SK-N-SH (cell line): Measurements from ENCODE around the gene TMEM238L. TPM values are rescaled to one million over a fixed set of nuclear protein-coding genes. Genes with fewer than 3 reads are reported as not detected.

Experiments used
- CTCF ChIA-PET: fragments of 300-600, 350-600 bp; formaldehyde crosslinking; extraction: SDS; loops from one replicate; lab custom pipeline; 2021; lab: Yijun Ruan, JAX
- POLR2A ChIA-PET: fragments of 350-600 bp; sonication (Branson Sonifier 250); formaldehyde crosslinking; extraction: SDS; loops from one replicate; lab custom pipeline; 2020; ENCODE audit warnings: antibody characterized with exemption, inconsistent platforms; lab: Yijun Ruan, JAX
- DNase-seq: peaks from one replicate; pipeline ENCODE4 v3.0.0; 2012
- H2AFZ ChIP-seq: fragments of 200-600 bp; sonication (generic); 2 replicates; pipeline ENCODE4 v1.8.1; 2016; ENCODE audit warnings: antibody characterized with exemption, mild to moderate bottlenecking, low read depth
- H3F3A ChIP-seq: fragments of 200-600 bp; sonication (generic); replicated peaks from 2 replicates; pipeline ENCODE3; 2016; ENCODE audit warnings: antibody characterized with exemption, mild to moderate bottlenecking; ENCODE audit not compliant: insufficient read depth
- H3K27ac ChIP-seq, 2 experiments: fragments of 200-500 bp in 1 of 2; fragments of 200-600 bp in 1 of 2; sonication (Bioruptor generic) in 1 of 2; sonication (generic), shearing (Covaris generic) in 1 of 2; 2 replicates each; pipeline versions ENCODE4 v1.5.1 to v1.6.1; 2014 to 2016; ENCODE audit warnings: low read depth in 2 of 2, inconsistent platforms in 1 of 2, low read length in 1 of 2, mild to moderate bottlenecking in 1 of 2, mixed read lengths in 1 of 2
- H3K27me3 ChIP-seq: fragments of 200-600 bp; sonication (generic), shearing (Covaris generic); 2 replicates; pipeline ENCODE4 v1.6.1; 2016; ENCODE audit warnings: mixed run types; ENCODE audit not compliant: insufficient read depth
- H3K36me3 ChIP-seq, 2 experiments: fragments of 200-500 bp in 1 of 2; fragments of 200-600 bp in 1 of 2; sonication (Bioruptor generic) in 1 of 2; sonication (generic) in 1 of 2; replicated peaks in 1 of 2; 2 replicates each; pipeline versions ENCODE3 to v1.5.1; 2014 to 2016; ENCODE audit warnings: low read length in 1 of 2, mild to moderate bottlenecking in 1 of 2; ENCODE audit not compliant: insufficient read depth in 2 of 2, control insufficient read depth in 1 of 2
- H3K4me1 ChIP-seq, 2 experiments: fragments of 200-500 bp in 1 of 2; fragments of 200-600 bp in 1 of 2; sonication (Bioruptor generic) in 1 of 2; sonication (generic), shearing (Covaris generic) in 1 of 2; 2 replicates each; pipeline versions ENCODE4 v1.5.1 to v1.6.1; 2014 to 2016; ENCODE audit warnings: low read depth in 1 of 2, low read length in 1 of 2, mixed run types in 1 of 2; ENCODE audit not compliant: insufficient read depth in 2 of 2, control insufficient read depth in 1 of 2
- H3K4me2 ChIP-seq: fragments of 200-600 bp; sonication (generic), shearing (Covaris generic); 2 replicates; pipeline ENCODE4 v1.6.1; 2017; ENCODE audit warnings: mixed run types
- H3K4me3 ChIP-seq, 2 experiments: fragments of 200-500 bp in 1 of 2; fragments of 200-600 bp in 1 of 2; sonication (Bioruptor generic) in 1 of 2; sonication (generic), shearing (Covaris generic) in 1 of 2; 2 replicates each; pipeline versions ENCODE4 v1.5.1 to v1.8.1; 2014 to 2016; ENCODE audit warnings: low read depth in 2 of 2, inconsistent platforms in 1 of 2, low read length in 1 of 2, mild to moderate bottlenecking in 1 of 2, mixed read lengths in 1 of 2, moderate library complexity in 1 of 2
- H3K79me2 ChIP-seq: fragments of 200-600 bp; sonication (generic); 2 replicates; pipeline ENCODE4 v1.8.1; 2017; ENCODE audit warnings: mild to moderate bottlenecking; ENCODE audit not compliant: insufficient read depth
- H3K9ac ChIP-seq: fragments of 200-600 bp; sonication (generic); 2 replicates; pipeline ENCODE4 v1.6.1; 2017; ENCODE audit warnings: mixed run types
- H3K9me2 ChIP-seq: fragments of 200-600 bp; sonication (generic); 2 replicates; pipeline ENCODE4 v1.6.1; 2017; ENCODE audit warnings: mixed run types
- H3K9me3 ChIP-seq: fragments of 200-600 bp; sonication (generic); 2 replicates; pipeline ENCODE4 v1.6.1; 2017; ENCODE audit warnings: mixed run types, mild to moderate bottlenecking, moderate library complexity
- H4K20me1 ChIP-seq: fragments of 200-600 bp; sonication (generic); 2 replicates; pipeline ENCODE4 v1.6.1; 2017; ENCODE audit warnings: mild to moderate bottlenecking, mixed run types; ENCODE audit not compliant: insufficient read depth
- ELF1 ChIP-seq: IDR thresholded peaks from 2 replicates; pipeline ENCODE4 v1.4.0; 2012
- EP300 ChIP-seq, 2 experiments: IDR thresholded peaks; 2 replicates each; pipeline versions ENCODE4 v1.4.0 to v1.6.1; 2012; ENCODE audit warnings: borderline replicate concordance in 1 of 2, low read depth in 1 of 2, low read length in 1 of 2
- FOSL2 ChIP-seq: IDR thresholded peaks from 2 replicates; pipeline ENCODE4 v1.4.0; 2012; ENCODE audit warnings: low read depth, mild to moderate bottlenecking, moderate library complexity, borderline replicate concordance
- FOXM1 ChIP-seq: IDR thresholded peaks from 2 replicates; pipeline ENCODE4 v1.4.0; 2012; ENCODE audit warnings: low read depth, mild to moderate bottlenecking
- JUND ChIP-seq: IDR thresholded peaks from 2 replicates; pipeline ENCODE4 v1.4.0; 2012
- POLR2AphosphoS5 ChIP-seq: IDR thresholded peaks from 2 replicates; pipeline ENCODE4 v1.6.1; 2012; ENCODE audit warnings: low read depth, low read length
- RAD21 ChIP-seq: IDR thresholded peaks from 2 replicates; pipeline ENCODE4 v1.6.1; 2012; ENCODE audit warnings: mild to moderate bottlenecking, low read length
- RCOR1 ChIP-seq: fragments of 150-350 bp; IDR thresholded peaks from 2 replicates; pipeline ENCODE4 v1.6.1; 2017; ENCODE audit warnings: antibody characterized with exemption, low read length
- SIN3A ChIP-seq: IDR thresholded peaks from 2 replicates; pipeline ENCODE4 v1.6.1; 2012; ENCODE audit warnings: low read depth, mild to moderate bottlenecking, low read length, moderate library complexity, borderline replicate concordance
- TAF1 ChIP-seq: IDR thresholded peaks from 2 replicates; pipeline ENCODE4 v1.6.1; 2012; ENCODE audit warnings: low read depth, mild to moderate bottlenecking, low read length, moderate library complexity, borderline replicate concordance
- TCF12 ChIP-seq: IDR thresholded peaks from 2 replicates; pipeline ENCODE4 v1.4.0; 2012
- TEAD4 ChIP-seq: IDR thresholded peaks from 2 replicates; pipeline ENCODE4 v1.4.0; 2012; ENCODE audit warnings: mild to moderate bottlenecking, borderline replicate concordance; ENCODE audit not compliant: insufficient read depth
- WGBS: methylation state at CpG from one replicate; pipeline ENCODE4 v1.1.6; 2017; ENCODE audit warnings: low lambda C conversion rate; 5-methylcytosine and 5-hydroxymethylcytosine counted together
- polyA plus RNA-seq, 3 experiments: library from polyadenylated mRNA; depleted of rRNA; stranded (reverse); fragments of >200 nt; gene quantifications; 2 replicates each; pipeline ENCODE4 v1.2.3, GENCODE V29; 2012
- TF ChIP-seq, protein P1 (sequence below): IDR thresholded peaks from 2 replicates; pipeline ENCODE4; 2012
- TF ChIP-seq, protein P2 (sequence below): IDR thresholded peaks from 2 replicates; pipeline ENCODE4 v1.4.0; 2012; ENCODE audit warnings: low read depth, borderline replicate concordance
- TF ChIP-seq, protein P3 (sequence below): fragments of 150-350 bp; IDR thresholded peaks from 2 replicates; pipeline ENCODE4 v1.6.1; 2016; ENCODE audit warnings: mild to moderate bottlenecking, low read depth, low read length
- TF ChIP-seq, protein P4 (sequence below): fragments of 150-350 bp; IDR thresholded peaks from 2 replicates; pipeline ENCODE4 v1.6.1; 2017; ENCODE audit warnings: antibody characterized with exemption, low read length, low read depth, borderline replicate concordance

The TMEM238L gene
- polyA plus RNA-seq, 1 of the 3 experiments (the other 2 are of a cell fraction) = not detected

DNA sequence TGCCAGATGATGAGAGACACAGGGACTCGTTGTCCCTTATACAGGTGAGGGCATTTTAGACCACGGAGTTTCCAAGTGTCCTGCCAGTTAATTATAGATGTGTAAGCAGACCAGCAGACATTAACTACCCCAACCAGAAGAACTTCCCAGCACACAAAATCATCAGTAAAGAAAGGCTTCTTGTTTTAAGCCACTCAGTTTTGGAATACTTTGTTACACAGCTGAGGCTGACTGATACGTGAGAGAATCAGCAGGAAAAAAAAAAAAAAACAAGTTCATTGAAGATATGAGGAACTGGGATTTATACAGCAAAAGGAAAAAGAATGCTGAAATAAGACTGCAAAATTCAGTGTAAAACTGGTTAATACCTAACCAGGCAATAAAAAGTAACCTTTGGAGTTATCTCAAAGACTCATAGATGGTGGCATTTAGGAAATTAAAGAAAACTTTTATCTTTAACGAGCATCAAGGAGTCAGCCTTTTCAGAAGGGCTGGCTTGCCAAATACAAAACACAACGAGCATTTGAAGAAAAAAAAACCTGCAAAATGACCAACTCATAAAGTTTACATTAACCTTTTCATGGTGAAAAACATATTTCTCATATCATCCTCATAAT is 28.1 kb downstream of the TMEM238L start:
- no peaks in the 10 kb centered on the region for H3K9me2 ChIP-seq
- H3K79me2 ChIP-seq = no peaks in the 10 kb centered on the region
- H3K9me3 ChIP-seq = no peaks in the 10 kb centered on the region
- ChIA-PET CTCF (no interaction called here), POLR2A (no interaction called here)
- no peak overlapping the region for H2AFZ ChIP-seq
- H3K4me2 ChIP-seq = no peak overlapping the region
- H3K36me3 ChIP-seq = no peaks in the 10 kb centered on the region
- H4K20me1 ChIP-seq = no peaks in the 10 kb centered on the region
- H3K27ac ChIP-seq = no peak overlapping the region
- TF ChIP-seq, protein P1, sequence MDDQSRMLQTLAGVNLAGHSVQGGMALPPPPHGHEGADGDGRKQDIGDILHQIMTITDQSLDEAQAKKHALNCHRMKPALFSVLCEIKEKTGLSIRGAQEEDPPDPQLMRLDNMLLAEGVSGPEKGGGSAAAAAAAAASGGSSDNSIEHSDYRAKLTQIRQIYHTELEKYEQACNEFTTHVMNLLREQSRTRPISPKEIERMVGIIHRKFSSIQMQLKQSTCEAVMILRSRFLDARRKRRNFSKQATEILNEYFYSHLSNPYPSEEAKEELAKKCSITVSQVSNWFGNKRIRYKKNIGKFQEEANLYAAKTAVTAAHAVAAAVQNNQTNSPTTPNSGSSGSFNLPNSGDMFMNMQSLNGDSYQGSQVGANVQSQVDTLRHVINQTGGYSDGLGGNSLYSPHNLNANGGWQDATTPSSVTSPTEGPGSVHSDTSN = no peak
- TF ChIP-seq FOSL2 (no peak), EP300 (IDR thresholded peaks at IDR 0.05; ENCODE audit: borderline replicate concordance in 1 of 2, low read depth in 1 of 2, low read length in 1 of 2) (no peak), RAD21 (no peak), SIN3A (no peak)
- no peaks in the 10 kb centered on the region for H3K27me3 ChIP-seq
- H3K9ac ChIP-seq = no peak overlapping the region
- no peaks in the 10 kb centered on the region for H3F3A ChIP-seq
- H3K4me1 ChIP-seq = peaks cover 0 to 4% of the 10 kb centered on the region in 2 experiments; a peak in 1 of 4 replicates
- WGBS = 13% methylated on average over 5 of the region's 5 CpGs
- no peak overlapping the region for H3K4me3 ChIP-seq
- DNase-seq = no peak

DNA sequence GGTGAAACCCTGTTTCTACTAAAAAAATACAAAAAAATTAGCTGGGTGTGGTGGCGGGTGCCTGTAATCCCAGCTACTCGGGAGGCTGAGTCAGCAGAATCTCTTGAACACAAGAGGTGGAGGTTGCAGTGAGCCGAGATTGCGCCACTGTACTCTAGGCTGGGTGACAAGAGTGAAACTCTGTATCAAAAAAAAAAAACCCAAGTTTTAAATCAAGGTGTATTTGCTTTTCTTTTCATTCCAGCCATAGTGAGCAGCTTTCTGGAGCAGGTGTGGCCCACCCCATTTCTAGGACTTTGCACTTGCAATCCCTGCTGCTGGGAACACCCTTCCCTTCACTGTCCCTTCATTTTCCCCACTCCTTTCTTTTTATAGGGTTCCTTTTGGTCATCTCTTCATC is 28.8 kb downstream of the TMEM238L start:
- no peak overlapping the region for H3K27ac ChIP-seq
- no peaks in the 10 kb centered on the region for H3K9me3 ChIP-seq
- H4K20me1 ChIP-seq = no peaks in the 10 kb centered on the region
- no peaks in the 10 kb centered on the region for H3K36me3 ChIP-seq
- H3K9ac ChIP-seq = no peak overlapping the region
- no peak for TF ChIP-seq JUND
- TF ChIP-seq, protein P2, sequence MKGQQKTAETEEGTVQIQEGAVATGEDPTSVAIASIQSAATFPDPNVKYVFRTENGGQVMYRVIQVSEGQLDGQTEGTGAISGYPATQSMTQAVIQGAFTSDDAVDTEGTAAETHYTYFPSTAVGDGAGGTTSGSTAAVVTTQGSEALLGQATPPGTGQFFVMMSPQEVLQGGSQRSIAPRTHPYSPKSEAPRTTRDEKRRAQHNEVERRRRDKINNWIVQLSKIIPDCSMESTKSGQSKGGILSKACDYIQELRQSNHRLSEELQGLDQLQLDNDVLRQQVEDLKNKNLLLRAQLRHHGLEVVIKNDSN = no peak
- no peak for TF ChIP-seq TCF12
- no peak for TF ChIP-seq SIN3A
- TF ChIP-seq, protein P3, sequence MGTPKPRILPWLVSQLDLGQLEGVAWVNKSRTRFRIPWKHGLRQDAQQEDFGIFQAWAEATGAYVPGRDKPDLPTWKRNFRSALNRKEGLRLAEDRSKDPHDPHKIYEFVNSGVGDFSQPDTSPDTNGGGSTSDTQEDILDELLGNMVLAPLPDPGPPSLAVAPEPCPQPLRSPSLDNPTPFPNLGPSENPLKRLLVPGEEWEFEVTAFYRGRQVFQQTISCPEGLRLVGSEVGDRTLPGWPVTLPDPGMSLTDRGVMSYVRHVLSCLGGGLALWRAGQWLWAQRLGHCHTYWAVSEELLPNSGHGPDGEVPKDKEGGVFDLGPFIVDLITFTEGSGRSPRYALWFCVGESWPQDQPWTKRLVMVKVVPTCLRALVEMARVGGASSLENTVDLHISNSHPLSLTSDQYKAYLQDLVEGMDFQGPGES = no peak
- TF ChIP-seq ELF1 = no peak
- no peak for TF ChIP-seq TEAD4
- TF ChIP-seq POLR2AphosphoS5 = no peak
- no peak for TF ChIP-seq FOXM1
- no peak for TF ChIP-seq TAF1
- TF ChIP-seq, protein P4, sequence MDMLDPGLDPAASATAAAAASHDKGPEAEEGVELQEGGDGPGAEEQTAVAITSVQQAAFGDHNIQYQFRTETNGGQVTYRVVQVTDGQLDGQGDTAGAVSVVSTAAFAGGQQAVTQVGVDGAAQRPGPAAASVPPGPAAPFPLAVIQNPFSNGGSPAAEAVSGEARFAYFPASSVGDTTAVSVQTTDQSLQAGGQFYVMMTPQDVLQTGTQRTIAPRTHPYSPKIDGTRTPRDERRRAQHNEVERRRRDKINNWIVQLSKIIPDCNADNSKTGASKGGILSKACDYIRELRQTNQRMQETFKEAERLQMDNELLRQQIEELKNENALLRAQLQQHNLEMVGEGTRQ = no peak
- TF ChIP-seq FOSL2 = no peak
- no peak for TF ChIP-seq RCOR1
- H3K9me2 ChIP-seq = no peaks in the 10 kb centered on the region
- H3K27me3 ChIP-seq = no peaks in the 10 kb centered on the region
- WGBS = 34% methylated on average over 4 of the region's 4 CpGs
- peaks cover 0 to 4% of the 10 kb centered on the region in 2 experiments; a peak in 1 of 4 replicates for H3K4me1 ChIP-seq
- no peak overlapping the region for H3K4me3 ChIP-seq
- ChIA-PET CTCF (no interaction called here), POLR2A (no interaction called here)
- H3F3A ChIP-seq = no peaks in the 10 kb centered on the region
- H2AFZ ChIP-seq = no peak overlapping the region
- no peaks in the 10 kb centered on the region for H3K79me2 ChIP-seq
- no peak overlapping the region for H3K4me2 ChIP-seq
- DNase-seq = no peak
